ENCODE measurements around the gene SKIC8.

The SKIC8 gene

GRCh38 chr15:78299101-78299930, at the start of gene SKIC8:
TSS of gene SKIC8 (minus strand) at chr15:78299609. CDS start at chr15:78295686, 3,923 bp downstream.
- peak; percentile 83 for DNase-seq

DNA sequence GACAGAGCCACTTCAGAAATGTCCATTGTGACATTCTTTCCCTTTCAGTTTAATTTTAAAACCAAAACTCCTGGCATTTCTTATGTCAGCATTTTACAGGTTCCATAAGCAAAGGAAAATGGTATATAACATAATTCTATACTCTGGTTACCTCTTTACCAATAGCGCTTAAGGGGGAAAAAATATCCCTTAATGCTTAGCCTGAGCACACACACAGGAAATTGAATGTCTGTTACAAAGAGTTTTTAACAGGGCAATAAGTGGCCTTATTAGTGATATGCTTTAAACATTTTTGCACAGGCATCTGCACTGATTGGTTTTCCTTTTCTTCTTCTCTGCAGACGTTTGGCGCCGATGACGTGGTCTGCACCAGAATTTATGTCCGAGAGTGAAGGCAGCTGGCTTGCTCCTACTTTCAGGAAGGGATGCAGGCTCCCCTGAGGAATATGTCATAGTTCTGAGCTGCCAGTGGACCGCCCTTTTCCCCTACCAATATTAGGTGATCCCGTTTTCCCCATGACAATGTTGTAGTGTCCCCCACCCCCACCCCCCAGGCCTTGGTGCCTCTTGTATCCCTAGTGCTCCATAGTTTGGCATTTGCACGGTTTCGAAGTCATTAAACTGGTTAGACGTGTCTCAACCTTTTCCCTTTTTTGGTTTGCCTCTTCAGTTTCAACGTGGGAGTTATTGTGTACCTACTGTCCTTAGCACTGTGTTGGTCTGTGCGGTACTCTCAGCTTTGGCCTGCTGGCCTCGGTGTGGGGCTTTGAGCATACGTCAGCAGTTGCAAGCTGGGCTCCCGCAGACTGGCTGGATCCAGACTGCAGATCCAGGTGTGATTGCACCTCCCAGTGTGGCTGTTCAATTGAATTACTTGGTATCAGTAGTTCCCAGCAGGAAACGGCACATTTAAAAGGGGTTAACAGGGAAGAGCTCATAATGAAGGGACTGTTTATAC, 48.5 kb upstream of the SKIC8 start:
- DNase-seq: no peak

DNA sequence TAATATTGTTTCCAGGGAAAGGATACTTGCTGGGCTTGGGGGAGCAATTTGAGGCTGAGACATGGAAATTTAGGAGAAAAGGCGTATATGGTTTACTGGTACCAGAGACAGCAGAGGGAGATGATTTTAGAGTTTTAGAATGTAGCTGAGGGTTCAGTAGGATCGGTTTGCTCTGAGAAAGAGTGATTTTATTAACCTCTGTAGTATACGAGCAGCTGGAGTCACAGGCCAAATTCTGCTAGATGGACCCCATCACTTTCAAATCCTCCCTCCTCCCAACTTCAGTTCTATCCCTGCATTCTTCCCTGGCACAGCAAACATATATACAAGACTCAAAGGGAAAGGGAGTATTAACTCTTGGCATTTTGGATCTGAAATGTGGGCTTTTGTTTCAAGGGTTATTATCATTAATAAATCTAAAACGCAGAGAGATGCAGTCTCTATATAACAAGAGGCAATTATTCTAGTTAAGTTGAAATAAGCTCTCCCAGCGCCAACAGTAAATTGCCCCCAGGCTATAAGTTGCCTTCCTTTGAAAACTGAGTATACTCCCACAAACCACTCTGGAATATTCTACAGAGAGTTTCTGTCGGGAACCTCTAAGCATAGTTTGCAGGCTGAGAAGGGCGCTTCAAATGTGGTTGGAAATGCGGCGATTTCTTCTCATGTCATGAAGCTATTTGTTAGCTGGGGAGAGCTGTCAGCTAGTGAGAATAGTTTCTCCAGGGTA, 46.2 kb upstream of the SKIC8 start:
- DNase-seq: no peak

DNA sequence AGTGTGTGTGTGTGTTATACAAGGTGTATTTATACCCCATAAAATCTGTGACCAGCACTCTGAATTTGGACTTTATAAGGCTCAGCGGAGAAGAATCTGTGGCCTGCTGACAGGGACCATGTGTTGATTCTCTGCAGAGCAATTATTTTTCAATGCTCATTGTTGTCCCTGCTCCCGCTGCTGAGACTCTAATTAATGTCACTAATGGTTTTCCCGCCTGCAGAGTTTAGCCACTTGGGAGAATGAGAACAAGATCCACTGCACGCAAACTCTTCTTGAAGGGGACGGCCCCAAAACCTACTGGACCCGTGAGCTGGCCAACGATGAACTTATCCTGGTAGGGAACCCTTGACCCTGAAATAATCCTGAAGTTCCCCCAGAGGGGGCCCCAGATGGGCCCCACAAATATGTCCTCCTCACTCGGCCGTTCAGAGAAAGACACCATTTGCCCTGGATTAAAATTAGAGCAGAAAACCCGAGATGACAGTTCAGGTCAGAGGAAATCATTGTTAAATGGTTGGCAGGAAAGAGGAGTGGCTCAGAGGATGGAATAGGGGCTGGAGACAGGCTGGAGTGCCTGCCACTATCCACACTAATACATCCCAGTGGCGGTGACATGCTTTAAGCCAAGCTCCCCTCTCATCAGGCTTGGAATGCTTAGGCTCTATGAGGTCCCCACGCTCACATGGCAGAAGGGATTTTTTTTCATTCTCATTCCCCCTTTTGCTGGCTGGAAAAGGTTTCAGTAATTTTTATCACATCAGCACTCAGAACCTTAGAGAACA, 44.1 kb upstream of the SKIC8 start:
- DNase-seq: no peak

GRCh38 chr15:78342021-78342420, 42.6 kb upstream of the SKIC8 start:
- no peak for DNase-seq

GRCh38 chr15:78341057-78341987, 41.9 kb upstream of the SKIC8 start:
- DNase-seq: no peak

DNA sequence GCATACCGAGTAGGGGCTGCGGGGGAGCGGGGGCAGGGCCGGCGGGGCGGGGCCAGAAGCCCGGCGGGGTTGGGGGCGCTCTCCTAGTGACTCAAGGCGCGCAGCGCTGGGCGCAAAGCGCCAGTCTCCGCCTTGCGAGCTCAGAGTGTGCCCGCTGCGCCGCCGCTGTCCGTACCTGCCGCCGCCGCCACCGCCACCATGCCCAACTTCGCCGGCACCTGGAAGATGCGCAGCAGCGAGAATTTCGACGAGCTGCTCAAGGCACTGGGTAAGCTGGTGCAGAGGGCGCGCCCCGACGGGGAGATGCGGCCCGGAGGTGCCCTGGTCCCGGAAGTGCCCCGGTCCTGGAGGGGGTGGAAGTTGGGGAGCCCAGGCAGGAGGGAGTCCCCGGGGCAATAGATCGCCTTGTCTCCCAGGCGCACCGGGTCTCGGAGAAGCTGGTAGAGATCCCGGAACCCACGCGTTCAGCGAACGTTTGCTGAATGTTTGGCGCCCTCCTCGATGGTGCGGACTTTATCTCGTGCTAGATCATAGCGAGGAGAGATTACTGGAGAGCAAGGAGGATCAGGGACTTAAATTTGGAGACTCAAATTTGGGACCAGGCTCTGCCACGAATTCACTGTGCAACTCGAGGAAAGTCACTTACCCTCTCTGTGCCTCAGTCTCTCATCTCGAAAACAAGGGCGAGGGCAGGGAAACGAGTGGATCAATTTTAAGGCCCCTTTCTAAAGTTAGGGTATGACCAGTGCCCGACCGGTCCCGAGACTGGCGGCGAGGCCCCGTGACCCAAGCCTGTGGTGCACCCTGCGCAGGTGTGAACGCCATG, 41.0 kb upstream of the SKIC8 start, which contains the start of gene CRABP1:
TSS of gene CRABP1 (plus strand) at position 123 of the 826 bp plus-strand sequence. CDS start at position 199, 76 bp downstream.
- DNase-seq: no peak

DNA sequence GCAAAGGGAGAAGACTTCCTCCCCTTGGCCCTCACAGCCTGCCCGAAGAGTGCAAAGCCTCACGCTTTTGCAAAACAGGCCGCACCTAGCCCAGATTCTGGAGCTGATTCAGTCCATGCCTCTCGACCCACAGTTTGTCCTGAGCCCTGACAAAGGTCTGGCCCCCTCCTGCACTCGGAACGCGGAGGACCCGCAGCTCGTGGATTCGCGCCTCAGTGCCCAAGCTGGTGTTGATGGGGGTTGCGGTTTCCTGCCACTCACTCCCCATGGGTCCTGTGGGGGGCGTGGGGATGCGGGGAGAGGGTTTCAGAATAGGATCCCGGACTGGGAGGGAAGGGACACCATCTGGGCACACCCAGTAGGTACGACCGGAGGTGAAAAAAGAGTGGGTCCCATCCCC, 40.1 kb upstream of the SKIC8 start:
- no peak for DNase-seq

DNA sequence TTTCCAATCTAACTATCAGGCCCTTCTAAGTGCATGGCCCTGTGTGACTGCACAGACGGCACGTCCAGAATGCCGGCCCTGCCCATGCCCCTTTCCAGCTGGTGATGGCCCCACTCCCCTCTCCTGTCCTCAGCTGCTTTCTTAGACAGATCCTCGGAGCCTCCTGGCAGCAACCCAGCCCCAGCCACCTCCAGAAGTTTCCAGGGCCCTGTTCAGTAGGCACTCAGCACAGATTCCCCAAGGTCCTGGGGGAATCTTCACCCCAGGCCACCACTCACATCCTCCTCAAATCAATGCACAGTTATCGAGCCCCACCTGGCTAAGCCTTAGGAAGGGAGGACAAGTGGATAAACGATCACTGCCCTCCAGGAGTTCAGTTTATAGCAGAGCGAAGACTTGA, 39.4 kb upstream of the SKIC8 start:
- no peak for DNase-seq

DNA sequence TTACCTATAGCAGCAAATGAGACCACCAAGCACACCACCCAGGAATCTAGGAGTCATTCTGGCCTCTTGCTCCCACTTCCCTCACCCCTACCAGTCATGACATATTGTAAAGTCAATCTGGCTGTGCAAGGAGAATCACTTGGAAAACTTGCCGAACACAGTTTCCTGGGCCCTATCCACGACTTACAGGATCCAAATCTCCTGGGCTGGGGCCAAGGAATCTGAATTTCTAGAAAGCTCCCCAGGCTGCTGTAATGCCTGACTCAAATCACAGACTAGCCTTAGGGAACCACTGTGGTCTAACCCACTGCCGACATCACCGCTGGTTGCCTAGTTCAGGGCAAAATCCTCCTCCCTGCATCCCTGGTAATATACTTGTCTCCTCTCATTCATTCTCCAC, 36.6 kb upstream of the SKIC8 start:
- no peak for DNase-seq

GRCh38 chr15:78334845-78335244, 35.4 kb upstream of the SKIC8 start:
- no peak for DNase-seq

DNA sequence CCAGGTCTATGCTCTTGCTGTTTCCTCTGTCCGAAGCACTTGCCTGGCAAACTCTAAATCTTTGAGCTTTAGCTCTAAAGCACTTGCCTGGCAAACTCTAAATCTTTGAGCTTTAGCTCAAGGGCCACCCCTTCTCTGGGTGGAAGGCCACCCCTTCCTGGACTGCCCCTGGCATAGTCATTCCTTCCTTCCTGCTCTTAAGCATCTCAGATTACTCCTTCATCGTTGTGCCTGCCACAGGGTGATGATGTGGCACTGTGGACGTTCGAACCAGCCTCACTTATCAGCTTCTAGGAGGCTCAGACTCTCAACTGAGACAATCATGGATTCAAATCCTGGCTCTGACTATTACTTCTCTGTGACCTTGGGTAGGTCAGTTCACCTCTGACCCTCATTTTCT, 30.2 kb upstream of the SKIC8 start:
- no peak for DNase-seq

GRCh38 chr15:78327466-78327865, 28.1 kb upstream of the SKIC8 start:
- DNase-seq: no peak

DNA sequence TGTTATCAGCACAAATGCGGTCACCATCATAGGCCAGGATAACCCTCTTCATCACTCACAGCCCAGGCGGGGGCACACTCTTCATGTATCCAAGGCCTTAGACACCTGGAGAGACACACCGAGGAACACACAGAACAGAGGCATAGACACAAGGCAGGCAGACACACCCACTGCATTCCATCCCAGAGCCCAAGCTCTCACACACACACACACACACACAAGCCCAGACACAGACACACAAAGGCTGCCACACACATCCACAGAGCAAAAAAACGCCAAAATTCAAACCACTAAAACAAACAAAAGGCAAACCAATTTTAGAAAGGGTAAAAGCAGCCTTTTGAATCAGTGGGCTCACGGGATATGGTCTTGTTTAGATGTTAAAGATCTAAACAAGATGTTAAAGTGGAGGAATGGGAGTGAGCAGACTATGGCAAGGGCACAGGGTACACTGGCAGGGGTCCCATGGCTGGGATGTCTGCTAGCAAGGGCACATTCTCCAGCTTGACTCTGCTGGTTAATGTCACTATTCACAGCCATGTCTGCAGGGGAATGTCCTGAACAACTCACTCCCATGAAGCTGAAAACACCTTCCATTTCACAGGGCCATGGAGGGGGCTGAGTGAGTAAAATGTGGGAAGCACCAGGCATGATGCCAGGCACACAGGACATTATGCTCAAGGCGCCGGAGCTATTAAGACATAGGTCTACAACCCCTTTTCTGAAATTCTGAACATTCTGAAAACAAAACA, 25.9 kb upstream of the SKIC8 start:
- DNase-seq: no peak

DNA sequence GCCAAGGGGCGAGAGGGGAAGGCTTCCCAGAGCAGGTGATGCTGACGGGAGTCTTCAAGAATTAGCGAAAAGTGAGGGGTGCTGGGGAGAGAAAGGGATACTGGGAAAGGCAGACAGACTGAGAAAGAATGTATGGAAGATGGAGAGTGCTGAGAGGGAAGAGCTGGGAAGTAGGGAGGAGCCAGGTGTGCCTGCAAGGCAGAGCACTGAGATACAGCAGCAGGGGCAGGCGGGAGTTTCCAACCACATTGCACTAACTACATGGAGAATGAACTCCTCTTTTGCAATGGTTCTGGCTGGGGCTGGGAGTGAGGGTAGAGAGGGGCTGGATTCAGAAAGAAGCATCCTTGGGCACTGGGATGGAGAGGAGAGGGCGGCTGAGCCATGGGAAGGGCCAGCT, 24.7 kb upstream of the SKIC8 start:
- DNase-seq: no peak

DNA sequence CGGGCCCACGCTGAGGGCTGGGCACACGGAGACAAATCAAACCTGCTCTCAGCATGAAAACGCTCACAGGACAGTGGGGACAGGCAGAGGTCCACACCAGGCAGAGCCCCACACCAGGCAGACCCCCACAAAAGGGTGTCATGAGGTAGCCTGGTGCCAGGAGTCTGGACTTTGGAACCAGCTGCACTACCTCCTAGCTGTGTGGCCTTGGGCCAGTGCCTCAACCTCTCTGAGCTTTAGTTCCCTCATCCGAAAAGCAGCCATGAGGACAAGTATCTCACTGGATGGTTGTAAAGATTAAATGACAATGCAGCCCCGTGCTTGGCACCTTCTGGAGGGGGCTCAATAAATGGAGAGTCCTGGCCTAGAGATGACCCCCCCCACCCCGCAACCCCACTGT, 24.3 kb upstream of the SKIC8 start:
- DNase-seq: no peak

- DNase-seq: no peak
These were observed 23.5 kb upstream of the SKIC8 start for GRCh38 chr15:78322724-78323521.

- DNase-seq: no peak
These were observed 22.8 kb upstream of the SKIC8 start for GRCh38 chr15:78322243-78322642.

All from NCI-H2107 (cell line).